SK-N-SH (cell line): Measurements from ENCODE around the gene OR8D2. TPM values are rescaled to one million over a fixed set of nuclear protein-coding genes. Genes with fewer than 3 reads are reported as not detected.

Experiments
- CTCF ChIA-PET: fragments of 300-600, 350-600 bp; formaldehyde crosslinking; extraction: SDS; loops from one replicate; lab custom pipeline; 2021; lab: Yijun Ruan, JAX
- POLR2A ChIA-PET: fragments of 350-600 bp; sonication (Branson Sonifier 250); formaldehyde crosslinking; extraction: SDS; loops from one replicate; lab custom pipeline; 2020; ENCODE audit warnings: antibody characterized with exemption, inconsistent platforms; lab: Yijun Ruan, JAX
- DNase-seq: peaks from one replicate; pipeline ENCODE4 v3.0.0; 2012
- H2AFZ ChIP-seq: fragments of 200-600 bp; sonication (generic); 2 replicates; pipeline ENCODE4 v1.8.1; 2016; ENCODE audit warnings: antibody characterized with exemption, mild to moderate bottlenecking, low read depth
- H3F3A ChIP-seq: fragments of 200-600 bp; sonication (generic); replicated peaks from 2 replicates; pipeline ENCODE3; 2016; ENCODE audit warnings: antibody characterized with exemption, mild to moderate bottlenecking; ENCODE audit not compliant: insufficient read depth
- H3K27ac ChIP-seq, 2 experiments: fragments of 200-500 bp in 1 of 2; fragments of 200-600 bp in 1 of 2; sonication (Bioruptor generic) in 1 of 2; sonication (generic), shearing (Covaris generic) in 1 of 2; 2 replicates each; pipeline versions ENCODE4 v1.5.1 to v1.6.1; 2014 to 2016; ENCODE audit warnings: low read depth in 2 of 2, inconsistent platforms in 1 of 2, low read length in 1 of 2, mild to moderate bottlenecking in 1 of 2, mixed read lengths in 1 of 2
- H3K27me3 ChIP-seq: fragments of 200-600 bp; sonication (generic), shearing (Covaris generic); 2 replicates; pipeline ENCODE4 v1.6.1; 2016; ENCODE audit warnings: mixed run types; ENCODE audit not compliant: insufficient read depth
- H3K36me3 ChIP-seq, 2 experiments: fragments of 200-500 bp in 1 of 2; fragments of 200-600 bp in 1 of 2; sonication (Bioruptor generic) in 1 of 2; sonication (generic) in 1 of 2; replicated peaks in 1 of 2; 2 replicates each; pipeline versions ENCODE3 to v1.5.1; 2014 to 2016; ENCODE audit warnings: low read length in 1 of 2, mild to moderate bottlenecking in 1 of 2; ENCODE audit not compliant: insufficient read depth in 2 of 2, control insufficient read depth in 1 of 2
- H3K4me1 ChIP-seq, 2 experiments: fragments of 200-500 bp in 1 of 2; fragments of 200-600 bp in 1 of 2; sonication (Bioruptor generic) in 1 of 2; sonication (generic), shearing (Covaris generic) in 1 of 2; 2 replicates each; pipeline versions ENCODE4 v1.5.1 to v1.6.1; 2014 to 2016; ENCODE audit warnings: low read depth in 1 of 2, low read length in 1 of 2, mixed run types in 1 of 2; ENCODE audit not compliant: insufficient read depth in 2 of 2, control insufficient read depth in 1 of 2
- H3K4me2 ChIP-seq: fragments of 200-600 bp; sonication (generic), shearing (Covaris generic); 2 replicates; pipeline ENCODE4 v1.6.1; 2017; ENCODE audit warnings: mixed run types
- H3K4me3 ChIP-seq, 2 experiments: fragments of 200-500 bp in 1 of 2; fragments of 200-600 bp in 1 of 2; sonication (Bioruptor generic) in 1 of 2; sonication (generic), shearing (Covaris generic) in 1 of 2; 2 replicates each; pipeline versions ENCODE4 v1.5.1 to v1.8.1; 2014 to 2016; ENCODE audit warnings: low read depth in 2 of 2, inconsistent platforms in 1 of 2, low read length in 1 of 2, mild to moderate bottlenecking in 1 of 2, mixed read lengths in 1 of 2, moderate library complexity in 1 of 2
- H3K79me2 ChIP-seq: fragments of 200-600 bp; sonication (generic); 2 replicates; pipeline ENCODE4 v1.8.1; 2017; ENCODE audit warnings: mild to moderate bottlenecking; ENCODE audit not compliant: insufficient read depth
- H3K9ac ChIP-seq: fragments of 200-600 bp; sonication (generic); 2 replicates; pipeline ENCODE4 v1.6.1; 2017; ENCODE audit warnings: mixed run types
- H3K9me2 ChIP-seq: fragments of 200-600 bp; sonication (generic); 2 replicates; pipeline ENCODE4 v1.6.1; 2017; ENCODE audit warnings: mixed run types
- H3K9me3 ChIP-seq: fragments of 200-600 bp; sonication (generic); 2 replicates; pipeline ENCODE4 v1.6.1; 2017; ENCODE audit warnings: mixed run types, mild to moderate bottlenecking, moderate library complexity
- H4K20me1 ChIP-seq: fragments of 200-600 bp; sonication (generic); 2 replicates; pipeline ENCODE4 v1.6.1; 2017; ENCODE audit warnings: mild to moderate bottlenecking, mixed run types; ENCODE audit not compliant: insufficient read depth
- EP300 ChIP-seq, 2 experiments: IDR thresholded peaks; 2 replicates each; pipeline versions ENCODE4 v1.4.0 to v1.6.1; 2012; ENCODE audit warnings: borderline replicate concordance in 1 of 2, low read depth in 1 of 2, low read length in 1 of 2
- GATA2 ChIP-seq: sonication (generic); formaldehyde crosslinking; IDR thresholded peaks from 2 replicates; pipeline ENCODE4 v1.5.0; 2020; ENCODE audit warnings: mild to moderate bottlenecking, missing genetic modification reagents
- JUND ChIP-seq: IDR thresholded peaks from 2 replicates; pipeline ENCODE4 v1.4.0; 2012
- MEF2A ChIP-seq: IDR thresholded peaks from 2 replicates; pipeline ENCODE4 v1.4.0; 2012; ENCODE audit warnings: low read depth, borderline replicate concordance
- NRF1 ChIP-seq: IDR thresholded peaks from 2 replicates; pipeline ENCODE4 v1.6.1; 2012; ENCODE audit warnings: low read depth, mild to moderate bottlenecking, low read length
- RXRA ChIP-seq: IDR thresholded peaks from 2 replicates; pipeline ENCODE4 v1.4.0; 2012; ENCODE audit warnings: low read depth, mild to moderate bottlenecking, borderline replicate concordance
- SIN3A ChIP-seq: IDR thresholded peaks from 2 replicates; pipeline ENCODE4 v1.6.1; 2012; ENCODE audit warnings: low read depth, mild to moderate bottlenecking, low read length, moderate library complexity, borderline replicate concordance
- SMC3 ChIP-seq: IDR thresholded peaks from 2 replicates; pipeline ENCODE4 v1.6.1; 2012; ENCODE audit warnings: low read depth, low read length, improper control_type of control experiment
- TEAD4 ChIP-seq: IDR thresholded peaks from 2 replicates; pipeline ENCODE4 v1.4.0; 2012; ENCODE audit warnings: mild to moderate bottlenecking, borderline replicate concordance; ENCODE audit not compliant: insufficient read depth
- WGBS: methylation state at CpG from one replicate; pipeline ENCODE4 v1.1.6; 2017; ENCODE audit warnings: low lambda C conversion rate; 5-methylcytosine and 5-hydroxymethylcytosine counted together
- polyA plus RNA-seq, 3 experiments: library from polyadenylated mRNA; depleted of rRNA; stranded (reverse); fragments of >200 nt; gene quantifications; 2 replicates each; pipeline ENCODE4 v1.2.3, GENCODE V29; 2012
- TF ChIP-seq, protein P1 (sequence below): IDR thresholded peaks from 2 replicates; pipeline ENCODE4 v1.6.1; 2012; ENCODE audit warnings: mild to moderate bottlenecking, low read depth, low read length, moderate library complexity
- TF ChIP-seq, protein P2 (sequence below): fragments of 200-600 bp; sonication (generic); IDR thresholded peaks from 2 replicates; pipeline ENCODE4 v1.6.1; 2017; ENCODE audit warnings: antibody characterized with exemption, mild to moderate bottlenecking, moderate library complexity
- TF ChIP-seq, protein P3 (sequence below): IDR thresholded peaks from 2 replicates; pipeline ENCODE4 v1.4.0; 2012; ENCODE audit warnings: low read depth, borderline replicate concordance
- TF ChIP-seq, protein P4 (sequence below): IDR thresholded peaks from 2 replicates; pipeline ENCODE4 v1.4.0; 2012; ENCODE audit warnings: low read depth, borderline replicate concordance
- TF ChIP-seq, protein P5 (sequence below): IDR thresholded peaks from 2 replicates; pipeline ENCODE4; 2012

Gene OR8D2
- polyA plus RNA-seq, 1 of the 3 experiments (the other 2 are of a cell fraction), result not detected

DNA sequence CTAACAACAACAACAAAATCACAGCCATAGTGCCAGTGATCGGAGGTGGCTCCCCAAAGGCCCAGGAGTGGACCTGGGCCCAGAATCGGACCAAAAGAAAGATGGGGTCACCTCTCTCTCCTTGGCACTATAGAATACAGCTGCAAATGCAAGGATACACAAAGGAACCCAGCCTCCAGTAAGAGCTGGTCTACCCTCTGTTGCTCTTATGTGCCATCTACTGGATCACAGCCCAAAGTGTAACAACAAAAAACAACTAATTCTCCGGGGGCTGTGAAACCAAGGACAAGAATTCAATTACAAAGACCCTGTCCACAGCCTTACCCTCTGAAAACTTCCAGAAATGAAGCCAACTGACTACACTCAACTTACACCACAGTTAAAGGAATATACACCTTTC lies 42.2 kb downstream of the OR8D2 start:
- H3F3A ChIP-seq, result no peaks in the 10 kb centered on the region
- TF ChIP-seq, protein P1, sequence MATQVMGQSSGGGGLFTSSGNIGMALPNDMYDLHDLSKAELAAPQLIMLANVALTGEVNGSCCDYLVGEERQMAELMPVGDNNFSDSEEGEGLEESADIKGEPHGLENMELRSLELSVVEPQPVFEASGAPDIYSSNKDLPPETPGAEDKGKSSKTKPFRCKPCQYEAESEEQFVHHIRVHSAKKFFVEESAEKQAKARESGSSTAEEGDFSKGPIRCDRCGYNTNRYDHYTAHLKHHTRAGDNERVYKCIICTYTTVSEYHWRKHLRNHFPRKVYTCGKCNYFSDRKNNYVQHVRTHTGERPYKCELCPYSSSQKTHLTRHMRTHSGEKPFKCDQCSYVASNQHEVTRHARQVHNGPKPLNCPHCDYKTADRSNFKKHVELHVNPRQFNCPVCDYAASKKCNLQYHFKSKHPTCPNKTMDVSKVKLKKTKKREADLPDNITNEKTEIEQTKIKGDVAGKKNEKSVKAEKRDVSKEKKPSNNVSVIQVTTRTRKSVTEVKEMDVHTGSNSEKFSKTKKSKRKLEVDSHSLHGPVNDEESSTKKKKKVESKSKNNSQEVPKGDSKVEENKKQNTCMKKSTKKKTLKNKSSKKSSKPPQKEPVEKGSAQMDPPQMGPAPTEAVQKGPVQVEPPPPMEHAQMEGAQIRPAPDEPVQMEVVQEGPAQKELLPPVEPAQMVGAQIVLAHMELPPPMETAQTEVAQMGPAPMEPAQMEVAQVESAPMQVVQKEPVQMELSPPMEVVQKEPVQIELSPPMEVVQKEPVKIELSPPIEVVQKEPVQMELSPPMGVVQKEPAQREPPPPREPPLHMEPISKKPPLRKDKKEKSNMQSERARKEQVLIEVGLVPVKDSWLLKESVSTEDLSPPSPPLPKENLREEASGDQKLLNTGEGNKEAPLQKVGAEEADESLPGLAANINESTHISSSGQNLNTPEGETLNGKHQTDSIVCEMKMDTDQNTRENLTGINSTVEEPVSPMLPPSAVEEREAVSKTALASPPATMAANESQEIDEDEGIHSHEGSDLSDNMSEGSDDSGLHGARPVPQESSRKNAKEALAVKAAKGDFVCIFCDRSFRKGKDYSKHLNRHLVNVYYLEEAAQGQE, result no peak
- no peak for TF ChIP-seq SIN3A
- TF ChIP-seq, protein P2, sequence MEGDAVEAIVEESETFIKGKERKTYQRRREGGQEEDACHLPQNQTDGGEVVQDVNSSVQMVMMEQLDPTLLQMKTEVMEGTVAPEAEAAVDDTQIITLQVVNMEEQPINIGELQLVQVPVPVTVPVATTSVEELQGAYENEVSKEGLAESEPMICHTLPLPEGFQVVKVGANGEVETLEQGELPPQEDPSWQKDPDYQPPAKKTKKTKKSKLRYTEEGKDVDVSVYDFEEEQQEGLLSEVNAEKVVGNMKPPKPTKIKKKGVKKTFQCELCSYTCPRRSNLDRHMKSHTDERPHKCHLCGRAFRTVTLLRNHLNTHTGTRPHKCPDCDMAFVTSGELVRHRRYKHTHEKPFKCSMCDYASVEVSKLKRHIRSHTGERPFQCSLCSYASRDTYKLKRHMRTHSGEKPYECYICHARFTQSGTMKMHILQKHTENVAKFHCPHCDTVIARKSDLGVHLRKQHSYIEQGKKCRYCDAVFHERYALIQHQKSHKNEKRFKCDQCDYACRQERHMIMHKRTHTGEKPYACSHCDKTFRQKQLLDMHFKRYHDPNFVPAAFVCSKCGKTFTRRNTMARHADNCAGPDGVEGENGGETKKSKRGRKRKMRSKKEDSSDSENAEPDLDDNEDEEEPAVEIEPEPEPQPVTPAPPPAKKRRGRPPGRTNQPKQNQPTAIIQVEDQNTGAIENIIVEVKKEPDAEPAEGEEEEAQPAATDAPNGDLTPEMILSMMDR, result peak; percentile 11; the same call in 1 of the 2 replicates
- TF ChIP-seq TEAD4, result no peak
- TF ChIP-seq SMC3, result no peak
- no peak for TF ChIP-seq JUND
- no peak for TF ChIP-seq EP300 (IDR thresholded peaks at IDR 0.05; ENCODE audit: borderline replicate concordance in 1 of 2, low read depth in 1 of 2, low read length in 1 of 2)
- no peak overlapping the region for H3K4me2 ChIP-seq
- H3K9ac ChIP-seq, result no peak overlapping the region
- no peaks in the 10 kb centered on the region for H3K4me1 ChIP-seq
- no peak overlapping the region for H3K4me3 ChIP-seq
- WGBS, result 0% methylated on average over 3 of the region's 3 CpGs
- no peaks in the 10 kb centered on the region for H3K27me3 ChIP-seq
- no peaks in the 10 kb centered on the region for H3K79me2 ChIP-seq
- no peak overlapping the region for H3K27ac ChIP-seq
- ChIA-PET POLR2A (no interaction called here), CTCF (interaction anchor here (0.9 kb wide), 1 partner anchor 206 kb away, joined by 3 read pairs; no protein-coding TSS in a partner anchor)
- H3K9me2 ChIP-seq, result no peaks in the 10 kb centered on the region
- no peak overlapping the region for H2AFZ ChIP-seq
- no peaks in the 10 kb centered on the region for H4K20me1 ChIP-seq
- H3K36me3 ChIP-seq, result no peaks in the 10 kb centered on the region
- no peaks in the 10 kb centered on the region for H3K9me3 ChIP-seq
- DNase-seq, result no peak

DNA sequence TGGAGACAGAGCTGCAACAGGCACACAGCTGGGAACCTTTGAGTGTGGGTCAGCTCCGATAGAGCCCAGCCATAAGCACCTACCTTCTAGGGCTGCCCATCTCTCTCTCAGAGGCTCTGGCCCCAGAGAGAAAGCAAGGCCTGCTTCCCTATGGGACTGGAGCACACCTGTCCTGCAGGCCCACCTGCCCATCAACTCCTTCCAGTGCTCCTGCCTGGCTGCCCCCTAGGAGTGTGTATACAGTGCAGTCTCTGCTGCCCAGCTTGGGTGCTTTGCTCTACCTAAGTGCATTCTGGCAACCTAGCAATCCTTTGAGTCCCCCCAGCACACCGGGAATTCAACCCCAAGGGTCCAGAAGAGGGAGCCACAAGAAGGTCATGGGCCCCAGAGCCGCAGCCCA lies 42.8 kb downstream of the OR8D2 start:
- Histone ChIP-seq H3K27me3 (no peaks in the 10 kb centered on the region), H3K9ac (no peak overlapping the region), H3K79me2 (no peaks in the 10 kb centered on the region), H3K4me3 (no peak overlapping the region), H3K9me3 (no peaks in the 10 kb centered on the region), H3K4me2 (no peak overlapping the region), H3K4me1 (no peaks in the 10 kb centered on the region), H3F3A (no peaks in the 10 kb centered on the region), H4K20me1 (no peaks in the 10 kb centered on the region), H2AFZ (no peak overlapping the region), H3K36me3 (no peaks in the 10 kb centered on the region), H3K9me2 (no peaks in the 10 kb centered on the region), H3K27ac (no peak overlapping the region)
- POLR2A ChIA-PET, result no interaction called here
- CTCF ChIA-PET, result no interaction called here
- no peak for DNase-seq
- WGBS, result 4% methylated on average over 3 of the region's 3 CpGs
- TF ChIP-seq NRF1 (no peak), MEF2A (no peak), GATA2 (CRISPR knock-in tag) (no peak), RXRA (no peak)
- TF ChIP-seq, protein P3, sequence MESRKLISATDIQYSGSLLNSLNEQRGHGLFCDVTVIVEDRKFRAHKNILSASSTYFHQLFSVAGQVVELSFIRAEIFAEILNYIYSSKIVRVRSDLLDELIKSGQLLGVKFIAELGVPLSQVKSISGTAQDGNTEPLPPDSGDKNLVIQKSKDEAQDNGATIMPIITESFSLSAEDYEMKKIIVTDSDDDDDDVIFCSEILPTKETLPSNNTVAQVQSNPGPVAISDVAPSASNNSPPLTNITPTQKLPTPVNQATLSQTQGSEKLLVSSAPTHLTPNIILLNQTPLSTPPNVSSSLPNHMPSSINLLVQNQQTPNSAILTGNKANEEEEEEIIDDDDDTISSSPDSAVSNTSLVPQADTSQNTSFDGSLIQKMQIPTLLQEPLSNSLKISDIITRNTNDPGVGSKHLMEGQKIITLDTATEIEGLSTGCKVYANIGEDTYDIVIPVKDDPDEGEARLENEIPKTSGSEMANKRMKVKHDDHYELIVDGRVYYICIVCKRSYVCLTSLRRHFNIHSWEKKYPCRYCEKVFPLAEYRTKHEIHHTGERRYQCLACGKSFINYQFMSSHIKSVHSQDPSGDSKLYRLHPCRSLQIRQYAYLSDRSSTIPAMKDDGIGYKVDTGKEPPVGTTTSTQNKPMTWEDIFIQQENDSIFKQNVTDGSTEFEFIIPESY, result no peak
- TF ChIP-seq, protein P2, result no peak
- TF ChIP-seq, protein P4, sequence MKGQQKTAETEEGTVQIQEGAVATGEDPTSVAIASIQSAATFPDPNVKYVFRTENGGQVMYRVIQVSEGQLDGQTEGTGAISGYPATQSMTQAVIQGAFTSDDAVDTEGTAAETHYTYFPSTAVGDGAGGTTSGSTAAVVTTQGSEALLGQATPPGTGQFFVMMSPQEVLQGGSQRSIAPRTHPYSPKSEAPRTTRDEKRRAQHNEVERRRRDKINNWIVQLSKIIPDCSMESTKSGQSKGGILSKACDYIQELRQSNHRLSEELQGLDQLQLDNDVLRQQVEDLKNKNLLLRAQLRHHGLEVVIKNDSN, result no peak
- TF ChIP-seq, protein P5, sequence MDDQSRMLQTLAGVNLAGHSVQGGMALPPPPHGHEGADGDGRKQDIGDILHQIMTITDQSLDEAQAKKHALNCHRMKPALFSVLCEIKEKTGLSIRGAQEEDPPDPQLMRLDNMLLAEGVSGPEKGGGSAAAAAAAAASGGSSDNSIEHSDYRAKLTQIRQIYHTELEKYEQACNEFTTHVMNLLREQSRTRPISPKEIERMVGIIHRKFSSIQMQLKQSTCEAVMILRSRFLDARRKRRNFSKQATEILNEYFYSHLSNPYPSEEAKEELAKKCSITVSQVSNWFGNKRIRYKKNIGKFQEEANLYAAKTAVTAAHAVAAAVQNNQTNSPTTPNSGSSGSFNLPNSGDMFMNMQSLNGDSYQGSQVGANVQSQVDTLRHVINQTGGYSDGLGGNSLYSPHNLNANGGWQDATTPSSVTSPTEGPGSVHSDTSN, result no peak
